ENCODE results near the gene EFCAB11.

EFCAB11 gene

GRCh38 chr14:89787525-89787924 is 167.0 kb downstream of the EFCAB11 start:
- no peak overlapping the region for H3K4me3 ChIP-seq (ENCODE audit: low read length)
- TF ChIP-seq ZNF274 (IDR thresholded peaks at IDR 0.05; ENCODE audit: low read depth, low read length): no peak

GRCh38 chr14:89781046-89781445 is 173.5 kb downstream of the EFCAB11 start:
- H3K4me3 ChIP-seq (ENCODE audit: low read length): no peak overlapping the region
- no peak for TF ChIP-seq ZNF274 (IDR thresholded peaks at IDR 0.05; ENCODE audit: low read depth, low read length)

- TF ChIP-seq ZNF274 (IDR thresholded peaks at IDR 0.05; ENCODE audit: low read depth, low read length): no peak
- no peak overlapping the region for H3K4me3 ChIP-seq (ENCODE audit: low read length)
Measured at GRCh38 chr14:89779707-89780106, 174.8 kb downstream of the EFCAB11 start.

- TF ChIP-seq ZNF274 (IDR thresholded peaks at IDR 0.05; ENCODE audit: low read depth, low read length): no peak
- no peak overlapping the region for H3K4me3 ChIP-seq (ENCODE audit: low read length)
Measured at GRCh38 chr14:89775946-89776345, 178.6 kb downstream of the EFCAB11 start.

GRCh38 chr14:89775151-89775550 is 179.4 kb downstream of the EFCAB11 start:
- TF ChIP-seq ZNF274 (IDR thresholded peaks at IDR 0.05; ENCODE audit: low read depth, low read length): no peak
- H3K4me3 ChIP-seq (ENCODE audit: low read length): no peak overlapping the region

- peak overlapping the region; percentile 19; the same call in 1 of the 2 replicates for H3K4me3 ChIP-seq (ENCODE audit: low read length)
- TF ChIP-seq ZNF274 (IDR thresholded peaks at IDR 0.05; ENCODE audit: low read depth, low read length): no peak
Measured at GRCh38 chr14:89773644-89774316, 180.8 kb downstream of the EFCAB11 start.

- no peak for TF ChIP-seq ZNF274 (IDR thresholded peaks at IDR 0.05; ENCODE audit: low read depth, low read length)
- H3K4me3 ChIP-seq (ENCODE audit: low read length): no peak overlapping the region; the same call in 1 of the 2 replicates
Measured at GRCh38 chr14:89773151-89773550, 181.4 kb downstream of the EFCAB11 start.

GRCh38 chr14:89771251-89771650 is 183.3 kb downstream of the EFCAB11 start:
- no peak for TF ChIP-seq ZNF274 (IDR thresholded peaks at IDR 0.05; ENCODE audit: low read depth, low read length)
- no peak overlapping the region for H3K4me3 ChIP-seq (ENCODE audit: low read length)

- no peak overlapping the region for H3K4me3 ChIP-seq (ENCODE audit: low read length)
- no peak for TF ChIP-seq ZNF274 (IDR thresholded peaks at IDR 0.05; ENCODE audit: low read depth, low read length)
Measured at GRCh38 chr14:89767861-89768268, 186.7 kb downstream of the EFCAB11 start.

- no peak overlapping the region for H3K4me3 ChIP-seq (ENCODE audit: low read length)
- no peak for TF ChIP-seq ZNF274 (IDR thresholded peaks at IDR 0.05; ENCODE audit: low read depth, low read length)
Measured at GRCh38 chr14:89767131-89767530, 187.4 kb downstream of the EFCAB11 start.

GRCh38 chr14:89765346-89765745 is 189.2 kb downstream of the EFCAB11 start:
- no peak for TF ChIP-seq ZNF274 (IDR thresholded peaks at IDR 0.05; ENCODE audit: low read depth, low read length)
- H3K4me3 ChIP-seq (ENCODE audit: low read length): no peak overlapping the region

GRCh38 chr14:89760086-89760485 is 194.4 kb downstream of the EFCAB11 start:
- no peak overlapping the region for H3K4me3 ChIP-seq (ENCODE audit: low read length)
- TF ChIP-seq ZNF274 (IDR thresholded peaks at IDR 0.05; ENCODE audit: low read depth, low read length): no peak

GRCh38 chr14:89757313-89757939 is 197.1 kb downstream of the EFCAB11 start:
- H3K4me3 ChIP-seq (ENCODE audit: low read length): no peak overlapping the region
- TF ChIP-seq ZNF274 (IDR thresholded peaks at IDR 0.05; ENCODE audit: low read depth, low read length): no peak

- no peak for TF ChIP-seq ZNF274 (IDR thresholded peaks at IDR 0.05; ENCODE audit: low read depth, low read length)
- H3K4me3 ChIP-seq (ENCODE audit: low read length): no peak overlapping the region
Measured at GRCh38 chr14:89755816-89756215, 198.7 kb downstream of the EFCAB11 start.

- no peak overlapping the region for H3K4me3 ChIP-seq (ENCODE audit: low read length)
- no peak for TF ChIP-seq ZNF274 (IDR thresholded peaks at IDR 0.05; ENCODE audit: low read depth, low read length)
Measured at GRCh38 chr14:89753828-89754412, 200.6 kb downstream of the EFCAB11 start.
